Breast epithelium (tissue), 4 donors: ENCODE measurements around the gene LYRM4. TPM values are rescaled to one million over a fixed set of nuclear protein-coding genes. Genes with fewer than 3 reads are reported as not detected.

ENCODE experiments used
- DNase-seq, 2 donors: peaks; one replicate each; pipeline ENCODE4 v3.0.0-alpha.2; 2019; ENCODE audit warnings: low spot score in 2 of 2
- H3K27ac ChIP-seq, 2 donors: fragments of 200-600 bp; sonication (generic) in 1 of 2; one replicate each; pipeline ENCODE4 v1.5.1; 2016 to 2019; ENCODE audit warnings: mild to moderate bottlenecking in 1 of 2
- H3K27me3 ChIP-seq, 2 donors: fragments of 200-600 bp; sonication (generic) in 1 of 2; one replicate each; pipeline versions ENCODE4 v1.5.1 to v1.6.0; 2017 to 2019; ENCODE audit warnings: control low read depth in 1 of 2, mild to moderate bottlenecking in 1 of 2
- H3K36me3 ChIP-seq: fragments of 200-600 bp; one replicate; pipeline ENCODE4 v1.5.1; 2019
- H3K4me1 ChIP-seq, 2 donors: fragments of 200-600 bp; sonication (generic); one replicate each; pipeline ENCODE4 v1.5.1; 2016 to 2019; ENCODE audit warnings: control low read depth in 1 of 2
- H3K4me3 ChIP-seq, 3 donors: fragments of 200-600 bp; sonication (generic); 1 replicate in 2 of 3; 2 replicates in 1 of 3; pipeline ENCODE4 v1.5.1; 2016 to 2019; ENCODE audit warnings: mild to moderate bottlenecking in 3 of 3, moderate library complexity in 2 of 3
- H3K9me3 ChIP-seq, 2 donors: fragments of 200-600 bp; sonication (generic) in 1 of 2; one replicate each; pipeline ENCODE4 v1.5.1; 2016 to 2019; ENCODE audit warnings: control low read depth in 1 of 2
- POLR2A ChIP-seq: fragments of 450-650 bp; IDR thresholded peaks from one replicate; pipeline ENCODE4 v1.6.1; 2016; ENCODE audit warnings: antibody characterized with exemption, mild to moderate bottlenecking, moderate library complexity
- POLR2AphosphoS5 ChIP-seq, 3 donors: sonication (generic); formaldehyde crosslinking; IDR thresholded peaks; one replicate each; pipeline ENCODE4 v1.6.1; 2017; ENCODE audit warnings: antibody characterized with exemption in 3 of 3
- intact Hi-C: fragments of 100-400 bp; cut with DNase I; formaldehyde crosslinking; loops from one replicate; pipeline ENCODE4 v1.15.1; 2023; ENCODE audit warnings: low total_unique reads
- total RNA-seq, 3 donors: library from RNA; depleted of rRNA; stranded (reverse); fragments of >200 nt; gene quantifications; one replicate each; pipeline ENCODE4 v1.1.0, GENCODE V29; 2016
- TF ChIP-seq, protein P1 (sequence below), 3 donors: fragments of 450-650 bp; IDR thresholded peaks; one replicate each; pipeline ENCODE4 v1.5.1; 2016 to 2017; ENCODE audit warnings: antibody characterized with exemption in 3 of 3, mild to moderate bottlenecking in 3 of 3, moderate library complexity in 3 of 3

The LYRM4 gene
- total RNA-seq, 3 donors from 2014 or later, result 24.4 to 38.0 (median 25.0) TPM

- Histone ChIP-seq H3K4me1 (no peaks in the 10 kb centered on the region), H3K36me3 (no peaks in the 10 kb centered on the region), H3K4me3 (no peak overlapping the region), H3K9me3 (no peaks in the 10 kb centered on the region), H3K27ac (no peak overlapping the region), H3K27me3 (no peaks in the 10 kb centered on the region)
- DNase-seq, result no peak
- intact Hi-C loops, result no loop called here
- TF ChIP-seq POLR2AphosphoS5 (IDR thresholded peaks at IDR 0.05), result no peak
- TF ChIP-seq, protein P1, sequence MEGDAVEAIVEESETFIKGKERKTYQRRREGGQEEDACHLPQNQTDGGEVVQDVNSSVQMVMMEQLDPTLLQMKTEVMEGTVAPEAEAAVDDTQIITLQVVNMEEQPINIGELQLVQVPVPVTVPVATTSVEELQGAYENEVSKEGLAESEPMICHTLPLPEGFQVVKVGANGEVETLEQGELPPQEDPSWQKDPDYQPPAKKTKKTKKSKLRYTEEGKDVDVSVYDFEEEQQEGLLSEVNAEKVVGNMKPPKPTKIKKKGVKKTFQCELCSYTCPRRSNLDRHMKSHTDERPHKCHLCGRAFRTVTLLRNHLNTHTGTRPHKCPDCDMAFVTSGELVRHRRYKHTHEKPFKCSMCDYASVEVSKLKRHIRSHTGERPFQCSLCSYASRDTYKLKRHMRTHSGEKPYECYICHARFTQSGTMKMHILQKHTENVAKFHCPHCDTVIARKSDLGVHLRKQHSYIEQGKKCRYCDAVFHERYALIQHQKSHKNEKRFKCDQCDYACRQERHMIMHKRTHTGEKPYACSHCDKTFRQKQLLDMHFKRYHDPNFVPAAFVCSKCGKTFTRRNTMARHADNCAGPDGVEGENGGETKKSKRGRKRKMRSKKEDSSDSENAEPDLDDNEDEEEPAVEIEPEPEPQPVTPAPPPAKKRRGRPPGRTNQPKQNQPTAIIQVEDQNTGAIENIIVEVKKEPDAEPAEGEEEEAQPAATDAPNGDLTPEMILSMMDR (IDR thresholded peaks at IDR 0.05), result no peak
- no peak for TF ChIP-seq POLR2A
Measured at GRCh38 chr6:5280920-5281319, 20.2 kb upstream of the LYRM4 start.

GRCh38 chr6:5279891-5280338 is 19.2 kb upstream of the LYRM4 start:
- H3K27me3 ChIP-seq, result no peaks in the 10 kb centered on the region
- H3K27ac ChIP-seq, result no peak overlapping the region
- H3K9me3 ChIP-seq, result no peaks in the 10 kb centered on the region
- no peaks in the 10 kb centered on the region for H3K4me1 ChIP-seq
- intact Hi-C loops, result no loop called here
- TF ChIP-seq, protein P1 (IDR thresholded peaks at IDR 0.05), result no peak
- TF ChIP-seq POLR2AphosphoS5 (IDR thresholded peaks at IDR 0.05), result no peak
- no peak for TF ChIP-seq POLR2A
- DNase-seq, result no peak
- H3K36me3 ChIP-seq, result no peaks in the 10 kb centered on the region
- no peak overlapping the region for H3K4me3 ChIP-seq

- H3K4me1 ChIP-seq, result no peaks in the 10 kb centered on the region
- TF ChIP-seq, protein P1 (IDR thresholded peaks at IDR 0.05), result no peak
- no peak for TF ChIP-seq POLR2AphosphoS5 (IDR thresholded peaks at IDR 0.05)
- no peak for TF ChIP-seq POLR2A
- H3K9me3 ChIP-seq, result no peaks in the 10 kb centered on the region
- no peaks in the 10 kb centered on the region for H3K27me3 ChIP-seq
- H3K27ac ChIP-seq, result no peak overlapping the region
- no peaks in the 10 kb centered on the region for H3K36me3 ChIP-seq
- no peak overlapping the region for H3K4me3 ChIP-seq
- DNase-seq, result no peak
- intact Hi-C loops, result no loop called here
Measured at GRCh38 chr6:5278565-5279120, 17.9 kb upstream of the LYRM4 start.

GRCh38 chr6:5278047-5278446 is 17.3 kb upstream of the LYRM4 start:
- no peaks in the 10 kb centered on the region for H3K9me3 ChIP-seq
- TF ChIP-seq POLR2A (no peak), POLR2AphosphoS5 (IDR thresholded peaks at IDR 0.05) (no peak)
- TF ChIP-seq, protein P1 (IDR thresholded peaks at IDR 0.05), result no peak
- DNase-seq, result no peak
- no peak overlapping the region for H3K27ac ChIP-seq
- H3K4me1 ChIP-seq, result no peaks in the 10 kb centered on the region
- intact Hi-C loops, result no loop called here
- H3K4me3 ChIP-seq, result no peak overlapping the region
- H3K36me3 ChIP-seq, result no peaks in the 10 kb centered on the region
- no peaks in the 10 kb centered on the region for H3K27me3 ChIP-seq

DNA sequence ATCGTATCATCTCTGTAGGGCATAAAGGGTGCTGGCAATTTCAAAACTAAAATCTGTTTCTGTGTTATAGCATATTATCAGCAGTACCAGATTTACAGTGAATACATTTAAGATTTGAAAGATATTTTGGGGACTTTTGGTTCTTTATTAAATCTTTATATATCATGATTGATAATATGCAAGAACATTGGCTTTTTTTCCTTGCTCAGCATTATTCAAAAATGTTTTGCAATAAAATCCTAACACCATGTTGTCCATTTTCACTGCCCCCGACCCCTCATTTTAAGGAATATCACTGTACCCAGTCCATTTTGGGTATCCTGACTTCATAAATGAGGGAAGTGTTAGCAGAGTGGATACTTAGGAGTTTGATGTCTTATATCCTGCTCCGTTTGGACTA is 16.8 kb upstream of the LYRM4 start:
- intact Hi-C loops, result no loop called here
- Histone ChIP-seq H3K4me1 (no peaks in the 10 kb centered on the region), H3K27ac (no peak overlapping the region), H3K36me3 (no peaks in the 10 kb centered on the region), H3K27me3 (no peaks in the 10 kb centered on the region), H3K9me3 (no peaks in the 10 kb centered on the region), H3K4me3 (no peak overlapping the region)
- DNase-seq, result no peak
- TF ChIP-seq, protein P1 (IDR thresholded peaks at IDR 0.05), result no peak
- TF ChIP-seq POLR2A (no peak), POLR2AphosphoS5 (IDR thresholded peaks at IDR 0.05) (no peak)
